GM12878 (cell line): ENCODE results near the gene PRSS56. TPM values are rescaled to one million over a fixed set of nuclear protein-coding genes. Genes with fewer than 3 reads are reported as not detected.

Experiments used
- ATAC-seq: fragments of 200-7000 bp; cut with Tn5 transposase; 3 replicates; pipeline ENCODE4 v1.9.1; 2020; ENCODE audit warnings: mild to moderate bottlenecking, moderate library complexity
- BruUV-seq: library from RNA; stranded (reverse); fragments of 400-500 nt; replicated peaks from 2 replicates; lab custom pipeline; 2021; lab: Mats Ljungman, UMichigan
- CTCF ChIA-PET: fragments of 300-600 bp; sonication (Branson Sonifier 250); formaldehyde crosslinking; extraction: SDS; loops from one replicate; lab custom pipeline; 2021; ENCODE audit warnings: inconsistent platforms; lab: Yijun Ruan, JAX
- POLR2A ChIA-PET: fragments of 350-600 bp; formaldehyde crosslinking; extraction: SDS; loops from one replicate; lab custom pipeline; 2021; ENCODE audit warnings: inconsistent platforms; lab: Charles Lee
- RAD21 ChIA-PET: fragments of 300-600 bp; sonication (Branson Sonifier 250); formaldehyde crosslinking; loops from one replicate; lab custom pipeline; 2023; ENCODE audit warnings: antibody characterized with exemption; ENCODE audit not compliant: unreplicated experiment; lab: Charles Lee
- SMC1A ChIA-PET: fragments of 300-600 bp; sonication (Branson Sonifier 250); formaldehyde crosslinking; loops from one replicate; lab custom pipeline; 2023; ENCODE audit not compliant: unreplicated experiment, uncharacterized antibody; lab: Charles Lee
- DNase-seq: peaks from one replicate; pipeline ENCODE4 v3.0.0-alpha.2; 2011; ENCODE audit warnings: low read depth, low spot score
- FAIRE-seq: peaks from 3 replicates; lab custom pipeline; 2011; peaks lifted over from hg19 to GRCh38; lab: Jason Lieb, UNC
- H2AFZ ChIP-seq: 2 replicates; pipeline ENCODE4 v1.6.0; 2011; ENCODE audit warnings: low read depth, low read length, control low read depth; ENCODE audit not compliant: control insufficient read depth
- H3K27ac ChIP-seq: 2 replicates; pipeline ENCODE4 v1.5.1; 2011; ENCODE audit warnings: control low read depth; ENCODE audit not compliant: control insufficient read depth, insufficient read depth
- H3K27me3 ChIP-seq, 2 experiments: replicated peaks in 1 of 2; 2 replicates each; pipeline versions ENCODE4 v1.6.0 to v1.6.1; 2011; ENCODE audit warnings: low read length in 1 of 2; ENCODE audit not compliant: control insufficient read depth in 2 of 2, insufficient read depth in 2 of 2
- H3K36me3 ChIP-seq, 2 experiments: 2 replicates each; pipeline ENCODE4 v1.5.1; 2011; ENCODE audit warnings: low read length in 1 of 2; ENCODE audit not compliant: control insufficient read depth in 2 of 2, insufficient read depth in 2 of 2
- H3K4me1 ChIP-seq: 2 replicates; pipeline ENCODE4 v1.6.1; 2011; ENCODE audit warnings: mild to moderate bottlenecking, low read length, moderate library complexity, mixed read lengths; ENCODE audit not compliant: control insufficient read depth, insufficient read depth
- H3K4me2 ChIP-seq: 2 replicates; pipeline ENCODE4 v1.6.0; 2011; ENCODE audit warnings: control low read depth; ENCODE audit not compliant: control insufficient read depth, insufficient read depth
- H3K4me3 ChIP-seq: fragments of 200-600 bp; sonication (generic); 2 replicates; pipeline ENCODE4 v1.5.1; 2016
- H3K79me2 ChIP-seq: 2 replicates; pipeline ENCODE4 v1.6.0; 2011; ENCODE audit warnings: low read length; ENCODE audit not compliant: control insufficient read depth, insufficient read depth
- H3K9ac ChIP-seq: 2 replicates; pipeline ENCODE4 v1.8.0; 2011; ENCODE audit warnings: low read length, control low read depth, mixed read lengths; ENCODE audit not compliant: control insufficient read depth, insufficient read depth
- H3K9me3 ChIP-seq: replicated peaks from 3 replicates; pipeline ENCODE4 v1.5.1; 2011; ENCODE audit warnings: mild to moderate bottlenecking, low read length; ENCODE audit not compliant: control insufficient read depth, insufficient read depth
- H4K20me1 ChIP-seq: 2 replicates; pipeline ENCODE4 v1.6.0; 2011; ENCODE audit not compliant: control insufficient read depth, insufficient read depth
- BMI1 ChIP-seq: fragments of 450-650 bp; IDR thresholded peaks from 2 replicates; pipeline ENCODE4 v1.6.1; 2016; ENCODE audit warnings: mild to moderate bottlenecking, moderate library complexity, borderline replicate concordance
- CREB1 ChIP-seq: IDR thresholded peaks from 2 replicates; pipeline ENCODE4 v1.6.1; 2012; ENCODE audit warnings: low read depth, mild to moderate bottlenecking, inconsistent platforms
- CREM ChIP-seq: IDR thresholded peaks from 2 replicates; pipeline ENCODE4 v1.6.1; 2014; ENCODE audit warnings: antibody characterized with exemption, low read depth
- DPF2 ChIP-seq: fragments of 450-650 bp; IDR thresholded peaks from 2 replicates; pipeline ENCODE4 v1.6.1; 2017; ENCODE audit warnings: mild to moderate bottlenecking
- E2F4 ChIP-seq: IDR thresholded peaks from 2 replicates; pipeline ENCODE4 v1.6.1; 2012; ENCODE audit warnings: low read depth, low read length, improper control_type of control experiment
- EGR1 ChIP-seq, 2 experiments: IDR thresholded peaks; 1 replicate in 1 of 2; 2 replicates in 1 of 2; pipeline ENCODE4 v1.6.1; 2011 to 2012; ENCODE audit warnings: low read depth in 2 of 2, low read length in 2 of 2, borderline replicate concordance in 1 of 2, mild to moderate bottlenecking in 1 of 2, moderate library complexity in 1 of 2
- EP300 ChIP-seq, 2 experiments: fragments of 150-350 bp in 1 of 2; IDR thresholded peaks; 2 replicates each; pipeline ENCODE4 v1.6.1; 2011 to 2012; ENCODE audit warnings: low read depth in 2 of 2, low read length in 2 of 2, borderline replicate concordance in 1 of 2, improper control_type of control experiment in 1 of 2, inconsistent platforms in 1 of 2; ENCODE audit not compliant: control insufficient read depth in 1 of 2
- ESRRA ChIP-seq: IDR thresholded peaks from 2 replicates; pipeline ENCODE4 v1.6.1; 2012; ENCODE audit warnings: mild to moderate bottlenecking, low read length, improper control_type of control experiment
- IKZF1 ChIP-seq: fragments of 450-650 bp; conservative IDR thresholded peaks from 2 replicates; pipeline ENCODE4 v1.6.1; 2017; ENCODE audit warnings: antibody characterized with exemption, mild to moderate bottlenecking
- LARP7 ChIP-seq: fragments of 450-650 bp; IDR thresholded peaks from 2 replicates; pipeline ENCODE4 v1.6.1; 2017; ENCODE audit warnings: mild to moderate bottlenecking
- MYC ChIP-seq: IDR thresholded peaks from 2 replicates; pipeline ENCODE4 v1.6.1; 2011; ENCODE audit warnings: mild to moderate bottlenecking, low read length, moderate library complexity, inconsistent platforms; ENCODE audit not compliant: insufficient read depth, insufficient replicate concordance, insufficient read length, severe bottlenecking
- SIX5 ChIP-seq: IDR thresholded peaks from 2 replicates; pipeline ENCODE4 v1.6.1; 2011; ENCODE audit warnings: mild to moderate bottlenecking, low read depth, low read length, moderate library complexity; ENCODE audit not compliant: severe bottlenecking
- SRF ChIP-seq, 2 experiments: IDR thresholded peaks; 2 replicates each; pipeline ENCODE4 v1.6.1; 2011; ENCODE audit warnings: low read depth in 2 of 2, low read length in 2 of 2, mild to moderate bottlenecking in 1 of 2, moderate library complexity in 1 of 2
- TARDBP ChIP-seq: IDR thresholded peaks from 2 replicates; pipeline ENCODE4 v1.6.1; 2016; ENCODE audit warnings: borderline replicate concordance
- YBX1 ChIP-seq: fragments of 450-650 bp; IDR thresholded peaks from 2 replicates; pipeline ENCODE4 v1.6.1; 2016; ENCODE audit warnings: antibody characterized with exemption
- WGBS: methylation state at CpG from one replicate; pipeline ENCODE4 v1.1.6; 2016; ENCODE audit warnings: low lambda C conversion rate; ENCODE audit not compliant: insufficient replicate concordance, insufficient coverage; ENCODE audit errors: missing lambda C conversion rate; 5-methylcytosine and 5-hydroxymethylcytosine counted together
- in situ Hi-C: fragments of 300-500 bp; cut with MboI; formaldehyde crosslinking; loops from 9 replicates; pipeline ENCODE4 v1.14.3; 2018; ENCODE audit warnings: mixed read lengths
- intact Hi-C: fragments of 100-400 bp; cut with micrococcal nuclease; formaldehyde crosslinking; loops from one replicate; pipeline ENCODE4 v1.14.2; 2022; ENCODE audit not compliant: unreplicated experiment
- polyA plus RNA-seq, 11 experiments: library from polyadenylated mRNA; depleted of rRNA in 4 of 11; unstranded in 6 of 11; stranded (reverse) in 5 of 11; fragments of >200 nt; fragmentation: Nextera tagmentation in 4 of 11; fragmentation: Illumina TruSeq in 1 of 11; extraction: Ambion mirVana in 4 of 11; extraction: Trizol in 1 of 11; gene quantifications; 1 replicate in 1 of 11; 2 replicates in 10 of 11; pipeline versions ENCODE4 v1.2.1 to v1.2.3, GENCODE V29; 2011 to 2016; ENCODE audit warnings: inconsistent platforms in 2 of 11, missing spikeins in 2 of 11, low read depth in 1 of 11
- total RNA-seq, 4 experiments: library from RNA; depleted of rRNA in 3 of 4; stranded (reverse); fragments of >200 nt in 3 of 4; fragmentation: Illumina TruSeq in 1 of 4; extraction: Trizol in 1 of 4; gene quantifications; 2 replicates each; pipeline versions ENCODE4 v1.2.1 to v1.2.3, GENCODE V29; 2013 to 2021
- TF ChIP-seq, protein P1 (sequence below): IDR thresholded peaks from 2 replicates; pipeline ENCODE4 v1.6.1; 2012; ENCODE audit warnings: improper control_type of control experiment, low read depth, low read length; ENCODE audit not compliant: insufficient replicate concordance
- TF ChIP-seq, protein P2 (sequence below): IDR thresholded peaks from 2 replicates; pipeline ENCODE4 v1.6.1; 2012; ENCODE audit warnings: low read depth, low read length, improper control_type of control experiment

The PRSS56 gene
- total and polyA plus RNA-seq, 10 of the 15 experiments (the other 5 are each of a cell fraction or from before 2014, with no cell fraction given) = not detected

DNA sequence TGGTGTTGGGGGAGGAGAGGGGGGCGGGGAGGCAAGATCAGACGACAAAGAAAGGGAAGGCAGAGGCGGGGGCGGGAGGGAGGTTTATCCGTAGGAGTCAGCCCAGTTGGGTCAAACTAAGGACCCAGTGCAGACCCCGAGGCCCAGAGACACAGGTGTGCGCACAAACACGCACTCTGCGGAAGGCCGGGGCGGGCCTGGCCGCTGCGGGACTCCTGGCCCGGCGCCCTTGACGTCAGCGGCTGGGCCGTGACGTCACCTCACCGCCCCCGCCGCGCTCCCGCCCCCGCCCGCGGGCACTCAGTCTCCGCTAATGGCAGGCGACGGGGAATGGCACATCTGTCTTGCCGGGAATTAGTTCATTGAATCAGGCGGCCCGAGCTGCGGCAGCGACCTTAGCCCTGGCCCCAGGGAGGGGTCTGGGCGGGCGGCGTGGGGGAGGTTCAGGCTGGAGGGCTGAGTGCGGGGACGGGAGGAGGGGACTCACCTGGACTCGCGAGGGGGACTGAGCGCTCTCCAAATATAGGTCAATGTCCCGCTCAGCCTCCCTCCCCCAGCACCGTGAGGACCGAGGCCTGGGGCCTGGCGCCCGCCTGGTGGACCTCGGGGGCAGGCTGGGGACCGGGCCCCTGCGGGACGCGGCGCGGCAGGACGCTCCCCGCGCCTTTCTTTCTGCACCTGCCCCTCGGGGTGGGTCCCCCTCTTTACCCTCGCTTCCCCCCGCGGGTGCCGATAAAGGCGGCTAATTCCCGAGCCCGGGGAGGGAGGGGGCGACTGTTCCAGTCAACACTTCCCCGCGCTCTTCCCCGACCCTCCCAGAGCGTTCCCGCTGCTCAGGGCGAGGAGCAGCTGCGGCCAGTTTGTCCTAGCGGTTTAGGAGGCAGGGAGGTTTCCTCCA is 17.0 kb upstream of the PRSS56 start:
- in situ Hi-C loops (no loop called here), intact Hi-C loops (no loop called here)
- FAIRE-seq = no peak
- ATAC-seq = no peak; the same call in 2 of the 3 replicates
- Histone ChIP-seq H3K4me1 (no peaks in the 10 kb centered on the region), H4K20me1 (no peaks in the 10 kb centered on the region), H3K36me3 (no peaks in the 10 kb centered on the region), H3K4me3 (no peak overlapping the region), H3K4me2 (no peak overlapping the region), H3K79me2 (no peaks in the 10 kb centered on the region), H3K9me3 (no peaks in the 10 kb centered on the region), H2AFZ (no peak overlapping the region), H3K27ac (no peak overlapping the region), H3K9ac (no peak overlapping the region), H3K27me3 (peaks cover 5 to 12% of the 10 kb centered on the region in 2 experiments)
- SMC1A ChIA-PET = no interaction called here
- RAD21 ChIA-PET = no interaction called here
- CTCF ChIA-PET = no interaction called here
- DNase-seq = no peak
- no TSS peak for BruUV-seq
- 9% methylated on average over 55 of the region's 75 CpGs for WGBS
- POLR2A ChIA-PET = no interaction called here
- TF ChIP-seq, protein P1, sequence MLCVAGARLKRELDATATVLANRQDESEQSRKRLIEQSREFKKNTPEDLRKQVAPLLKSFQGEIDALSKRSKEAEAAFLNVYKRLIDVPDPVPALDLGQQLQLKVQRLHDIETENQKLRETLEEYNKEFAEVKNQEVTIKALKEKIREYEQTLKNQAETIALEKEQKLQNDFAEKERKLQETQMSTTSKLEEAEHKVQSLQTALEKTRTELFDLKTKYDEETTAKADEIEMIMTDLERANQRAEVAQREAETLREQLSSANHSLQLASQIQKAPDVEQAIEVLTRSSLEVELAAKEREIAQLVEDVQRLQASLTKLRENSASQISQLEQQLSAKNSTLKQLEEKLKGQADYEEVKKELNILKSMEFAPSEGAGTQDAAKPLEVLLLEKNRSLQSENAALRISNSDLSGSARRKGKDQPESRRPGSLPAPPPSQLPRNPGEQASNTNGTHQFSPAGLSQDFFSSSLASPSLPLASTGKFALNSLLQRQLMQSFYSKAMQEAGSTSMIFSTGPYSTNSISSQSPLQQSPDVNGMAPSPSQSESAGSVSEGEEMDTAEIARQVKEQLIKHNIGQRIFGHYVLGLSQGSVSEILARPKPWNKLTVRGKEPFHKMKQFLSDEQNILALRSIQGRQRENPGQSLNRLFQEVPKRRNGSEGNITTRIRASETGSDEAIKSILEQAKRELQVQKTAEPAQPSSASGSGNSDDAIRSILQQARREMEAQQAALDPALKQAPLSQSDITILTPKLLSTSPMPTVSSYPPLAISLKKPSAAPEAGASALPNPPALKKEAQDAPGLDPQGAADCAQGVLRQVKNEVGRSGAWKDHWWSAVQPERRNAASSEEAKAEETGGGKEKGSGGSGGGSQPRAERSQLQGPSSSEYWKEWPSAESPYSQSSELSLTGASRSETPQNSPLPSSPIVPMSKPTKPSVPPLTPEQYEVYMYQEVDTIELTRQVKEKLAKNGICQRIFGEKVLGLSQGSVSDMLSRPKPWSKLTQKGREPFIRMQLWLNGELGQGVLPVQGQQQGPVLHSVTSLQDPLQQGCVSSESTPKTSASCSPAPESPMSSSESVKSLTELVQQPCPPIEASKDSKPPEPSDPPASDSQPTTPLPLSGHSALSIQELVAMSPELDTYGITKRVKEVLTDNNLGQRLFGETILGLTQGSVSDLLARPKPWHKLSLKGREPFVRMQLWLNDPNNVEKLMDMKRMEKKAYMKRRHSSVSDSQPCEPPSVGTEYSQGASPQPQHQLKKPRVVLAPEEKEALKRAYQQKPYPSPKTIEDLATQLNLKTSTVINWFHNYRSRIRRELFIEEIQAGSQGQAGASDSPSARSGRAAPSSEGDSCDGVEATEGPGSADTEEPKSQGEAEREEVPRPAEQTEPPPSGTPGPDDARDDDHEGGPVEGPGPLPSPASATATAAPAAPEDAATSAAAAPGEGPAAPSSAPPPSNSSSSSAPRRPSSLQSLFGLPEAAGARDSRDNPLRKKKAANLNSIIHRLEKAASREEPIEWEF = no peak
- TF ChIP-seq IKZF1 (no peak), TARDBP (no peak), DPF2 (no peak), MYC (no peak), SRF (IDR thresholded peaks at IDR 0.05; ENCODE audit: low read depth in 2 of 2, low read length in 2 of 2) (no peak), YBX1 (no peak), SIX5 (no peak), CREM (0 out of 2 replicates have a peak, but pooled peaks have one; percentile 18), E2F4 (no peak), EP300 (IDR thresholded peaks at IDR 0.05; ENCODE audit: borderline replicate concordance in 1 of 2, control insufficient read depth in 1 of 2, low read depth in 2 of 2, low read length in 2 of 2) (no peak), EGR1 (IDR thresholded peaks at IDR 0.05; ENCODE audit: borderline replicate concordance in 1 of 2, low read depth in 2 of 2, low read length in 2 of 2) (peak in 1 of 2 experiments; percentile 66; a peak in 2 of 3 replicates), LARP7 (no peak), CREB1 (peak; percentile 73), BMI1 (no peak), ESRRA (no peak)
- TF ChIP-seq, protein P2, sequence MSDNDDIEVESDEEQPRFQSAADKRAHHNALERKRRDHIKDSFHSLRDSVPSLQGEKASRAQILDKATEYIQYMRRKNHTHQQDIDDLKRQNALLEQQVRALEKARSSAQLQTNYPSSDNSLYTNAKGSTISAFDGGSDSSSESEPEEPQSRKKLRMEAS = no peak
